HG03095 (cell line): ENCODE data around the gene RNU2-63P.
"Not testable (repeated sequence)": the region's sequence is repeated elsewhere in the genome, so short reads cannot be mapped to it uniquely, and the experiment has no call there.

Experiments used
- ATAC-seq: cut with Tn5 transposase; IDR thresholded peaks from one replicate; pipeline ENCODE4 v1.9.1; 2021; ENCODE audit warnings: moderate library complexity; ENCODE audit not compliant: unreplicated experiment

Gene RNU2-63P

DNA sequence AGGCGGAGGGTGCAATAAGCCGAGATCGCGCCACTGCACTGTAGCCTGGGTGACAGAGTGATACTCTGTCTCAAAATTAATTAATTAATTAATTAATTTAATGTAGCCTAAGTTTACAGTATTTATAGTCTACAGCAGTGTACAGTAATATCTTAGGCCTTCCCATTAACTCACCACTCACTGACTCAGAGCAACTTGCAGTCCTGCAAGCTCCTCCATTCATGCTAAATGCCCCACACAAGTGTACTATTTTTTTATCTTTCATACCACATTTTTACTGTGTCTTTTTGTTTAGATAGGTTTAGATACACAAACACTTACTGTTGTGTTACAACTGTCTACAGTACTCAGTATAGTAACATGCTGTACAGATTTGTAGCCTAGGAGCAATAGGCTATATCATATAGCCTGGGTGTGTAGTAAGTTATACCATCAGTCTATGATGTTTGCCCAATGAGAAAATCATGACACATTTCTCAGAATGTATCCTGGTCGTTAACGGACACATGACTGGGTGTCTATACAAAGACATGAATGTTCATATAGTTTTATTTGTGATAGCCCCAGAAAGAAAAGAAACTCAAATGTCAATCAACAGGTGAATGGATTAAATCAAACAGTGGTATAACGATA is 15.8 kb upstream of the RNU2-63P start:
- no peak for ATAC-seq

DNA sequence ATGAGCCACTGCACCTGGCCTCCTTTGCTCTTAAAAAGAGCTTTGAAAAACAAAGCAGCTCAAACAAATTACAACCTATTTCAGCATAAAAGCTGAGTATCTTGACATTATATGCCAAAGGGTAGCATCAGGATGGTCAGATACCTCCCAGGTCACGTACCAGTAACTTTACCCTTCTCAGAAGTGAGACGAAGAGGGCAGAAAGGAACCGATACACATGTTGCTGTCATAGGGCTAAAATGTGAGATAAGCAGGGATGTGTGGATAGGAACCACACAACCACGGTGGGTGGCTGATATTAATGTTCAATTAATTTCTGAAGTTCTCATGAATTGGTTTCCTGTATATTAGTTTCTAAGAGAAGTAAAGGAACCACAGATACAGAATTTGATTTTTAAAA is 12.6 kb upstream of the RNU2-63P start:
- ATAC-seq = no peak

DNA sequence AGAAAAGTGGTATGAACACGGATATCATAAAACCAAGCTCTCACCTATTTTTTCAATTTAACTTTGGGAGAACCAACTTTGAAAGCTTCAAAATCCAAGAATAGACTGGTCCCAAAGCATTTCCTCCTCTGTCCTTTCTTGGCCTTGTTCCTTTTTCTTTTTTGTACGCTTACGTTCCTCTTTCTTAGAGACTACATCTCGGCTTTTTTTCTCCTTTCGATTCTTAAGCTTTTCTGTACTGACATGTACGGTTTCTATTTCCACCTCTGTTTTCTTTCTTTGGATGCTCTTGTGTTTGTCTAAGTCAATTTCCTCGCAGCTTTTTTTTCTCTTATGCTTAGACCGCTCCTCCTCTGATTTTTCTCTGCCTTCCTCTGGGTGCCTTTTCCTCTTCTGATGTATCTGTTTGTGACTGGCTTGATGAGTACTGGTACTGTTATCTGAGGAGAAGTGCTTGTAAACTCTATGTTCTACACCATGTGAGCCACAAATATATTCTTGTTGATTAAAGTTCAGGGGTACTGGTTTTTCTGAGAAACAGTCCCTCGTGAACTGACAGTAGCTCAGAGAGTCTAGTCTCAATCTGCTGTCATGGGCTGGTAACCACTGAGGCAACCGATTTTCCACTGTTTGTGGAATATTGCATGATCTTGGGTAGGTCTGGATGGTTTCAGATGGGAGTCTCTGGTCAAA is 11.5 kb upstream of the RNU2-63P start:
- peak; percentile 52 for ATAC-seq

DNA sequence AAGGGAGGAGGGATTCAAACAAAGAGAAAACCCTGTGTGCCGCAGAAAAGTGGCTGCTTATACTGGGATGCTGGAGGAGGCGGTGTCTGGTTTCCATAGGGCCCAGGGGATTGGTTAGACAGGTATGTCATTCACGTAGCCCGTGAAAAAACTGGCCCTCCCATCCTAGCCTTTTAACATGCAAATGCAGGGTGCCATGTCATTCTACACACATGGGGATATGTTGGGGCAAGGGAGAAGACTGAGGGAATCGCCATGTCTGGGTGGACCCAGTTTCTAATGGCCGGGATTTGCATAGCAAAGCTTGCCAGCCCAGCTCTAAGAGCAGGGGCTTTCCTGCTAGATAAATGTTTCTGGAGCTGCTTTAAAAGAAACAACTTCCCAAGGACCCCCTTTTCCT is 8.2 kb upstream of the RNU2-63P start:
- ATAC-seq = no peak

DNA sequence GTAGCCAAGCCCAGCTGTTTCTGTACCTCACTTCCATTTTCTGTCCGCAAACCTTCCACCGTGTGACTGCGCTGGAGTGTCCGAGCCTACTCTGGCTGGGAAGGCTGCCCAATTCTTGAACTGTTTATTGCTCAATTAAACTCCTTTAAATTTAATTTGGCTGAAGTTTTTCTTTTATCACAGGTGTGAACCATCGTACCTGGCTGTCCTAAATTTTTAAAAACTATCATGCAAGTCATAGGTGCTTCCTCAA is 6.2 kb upstream of the RNU2-63P start:
- no peak for ATAC-seq

DNA sequence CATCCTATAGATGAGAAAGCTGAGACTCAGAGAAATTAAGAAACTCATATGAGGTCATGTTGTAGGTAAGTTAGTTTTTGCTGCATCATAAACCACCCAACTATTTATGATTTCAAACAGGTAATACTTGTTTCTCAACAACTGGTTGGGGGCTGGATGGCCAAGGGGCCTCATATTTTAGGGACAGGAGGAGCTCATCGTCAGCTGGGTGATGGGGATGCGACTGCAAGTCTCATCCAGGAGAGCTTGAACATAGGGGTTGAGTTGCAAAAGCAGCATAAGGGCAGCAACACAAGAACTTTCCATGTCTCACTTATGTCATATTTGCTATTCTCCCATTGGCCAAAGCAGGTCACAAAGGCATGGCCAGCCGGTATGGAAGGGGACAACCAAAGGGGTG is 3.6 kb upstream of the RNU2-63P start:
- ATAC-seq = no peak

DNA sequence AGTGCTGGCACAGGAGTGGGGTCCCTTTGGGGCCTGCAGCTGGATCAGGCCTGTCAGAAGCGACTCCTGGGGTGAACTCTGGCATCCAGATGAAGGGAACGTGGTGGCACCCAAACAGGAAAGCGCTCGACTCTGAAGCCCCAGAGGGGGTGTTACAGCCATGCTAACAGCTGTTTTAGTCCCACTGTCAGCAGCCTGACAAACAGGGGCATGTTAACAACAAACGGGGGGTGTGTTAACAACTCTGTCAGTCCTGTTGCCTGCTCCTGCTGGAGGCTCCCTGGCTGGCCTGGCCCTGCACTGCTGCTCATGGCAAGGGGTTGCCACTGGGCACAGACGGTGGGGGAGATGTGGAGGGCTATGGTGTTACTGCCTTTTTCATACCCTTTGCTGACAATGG is 2.6 kb upstream of the RNU2-63P start:
- ATAC-seq = no peak

DNA sequence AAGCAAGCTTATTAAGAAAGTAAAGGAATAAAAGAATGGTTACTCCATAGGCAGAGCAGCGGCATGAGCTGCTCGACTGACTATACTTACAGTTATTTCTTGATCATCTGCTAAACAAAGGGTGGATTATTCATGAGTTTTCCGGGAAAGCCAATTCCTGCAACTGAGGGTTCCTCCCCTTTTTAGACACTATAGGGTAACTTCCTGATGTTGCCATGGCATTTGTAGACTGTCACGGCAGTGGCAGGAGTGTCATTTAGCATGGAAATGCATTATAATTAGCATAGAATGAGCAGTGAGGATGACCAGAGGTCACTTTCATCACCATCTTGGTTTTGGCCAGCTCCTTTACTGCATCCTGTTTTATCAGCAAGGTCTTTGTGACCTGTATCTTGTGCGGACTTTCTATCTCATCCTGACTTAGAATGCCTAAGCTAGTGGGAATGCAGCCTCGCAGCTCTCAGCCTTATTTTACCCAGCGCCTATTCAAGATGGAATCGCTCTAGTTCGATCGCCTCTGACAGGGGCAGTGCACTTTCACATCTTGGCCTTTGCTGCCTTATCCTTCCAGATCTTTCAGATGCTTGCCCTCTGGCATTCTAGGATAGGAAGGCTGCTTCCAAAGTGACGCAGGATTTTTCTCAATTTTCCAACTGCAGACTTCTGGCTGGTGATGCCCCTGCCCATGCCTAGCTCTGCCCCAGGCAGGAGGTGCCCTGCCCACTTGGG is 1.9 kb upstream of the RNU2-63P start:
- not testable (repeated sequence) for ATAC-seq

DNA sequence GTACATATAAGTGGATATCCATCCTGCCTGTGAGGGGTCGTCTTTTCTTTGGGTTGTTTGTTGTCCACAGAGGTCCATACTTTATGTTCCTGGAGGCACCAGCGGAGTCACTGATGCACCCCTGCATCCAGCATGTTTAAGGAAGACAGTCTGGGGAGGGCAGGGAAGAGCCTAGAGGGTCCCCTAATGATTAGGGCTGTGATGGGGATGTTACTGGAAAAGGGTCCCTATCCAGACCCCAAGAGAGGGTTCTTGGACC is 1.4 kb upstream of the RNU2-63P start:
- not testable (repeated sequence) for ATAC-seq

DNA sequence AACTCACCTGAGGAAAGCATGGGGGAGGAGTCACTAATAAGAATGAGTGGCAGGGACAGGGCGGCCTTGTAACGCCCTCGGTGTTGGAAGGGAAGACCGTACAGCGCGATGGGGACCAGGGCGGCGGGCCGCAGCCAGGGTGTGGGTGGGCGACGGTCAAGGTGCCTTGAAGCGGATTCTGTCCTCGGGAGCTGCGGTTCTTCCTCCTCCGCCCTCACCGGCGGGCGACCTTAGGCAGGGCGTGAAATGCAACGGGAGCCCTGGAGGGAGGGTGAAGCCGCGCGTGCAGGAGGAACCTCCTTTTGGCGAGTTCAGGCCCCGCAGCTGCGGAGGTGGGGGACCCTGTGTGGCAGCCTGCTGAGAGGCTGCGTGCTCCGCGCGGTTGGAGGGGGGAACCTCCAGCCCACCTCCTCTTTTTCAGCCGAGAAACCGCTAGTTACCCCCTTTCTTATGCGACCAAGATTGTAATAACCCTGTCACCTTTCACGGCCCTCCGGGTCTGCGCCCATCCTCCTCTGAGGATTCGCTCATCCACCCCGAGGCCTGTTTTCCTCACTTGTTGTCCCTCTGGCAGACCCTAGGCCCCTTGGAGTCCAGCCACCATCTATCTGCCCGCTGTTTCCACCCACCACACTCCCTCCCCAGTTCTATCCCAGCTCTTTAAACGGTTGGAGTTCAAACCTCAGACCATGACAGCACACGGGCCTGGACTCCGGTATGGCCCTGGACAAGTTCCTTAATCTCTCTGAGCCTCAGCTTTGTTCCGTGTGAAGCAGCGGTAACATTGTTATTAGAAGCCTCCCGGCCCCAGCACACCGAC is 823 bp upstream of the RNU2-63P start:
- ATAC-seq = peak; percentile 64

DNA sequence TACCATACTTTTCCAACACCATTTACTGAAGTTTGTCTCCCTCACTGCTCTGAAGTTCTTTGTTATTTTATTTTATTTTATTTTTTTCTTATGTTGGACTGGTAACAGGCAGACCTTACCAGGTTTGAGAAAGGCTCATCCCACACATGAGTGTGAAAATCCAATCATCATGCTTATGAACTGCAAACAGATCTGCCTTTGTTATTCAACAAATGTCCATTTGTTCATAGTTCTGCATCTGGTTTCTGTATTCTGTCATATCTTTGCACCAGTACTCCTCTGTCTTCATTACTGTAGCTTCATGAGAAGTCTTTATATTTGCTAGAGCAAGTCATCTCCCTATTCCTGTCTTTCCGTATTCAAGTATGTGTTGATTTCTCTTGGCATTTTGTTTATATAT is 5.3 kb downstream of the RNU2-63P start:
- no peak for ATAC-seq

DNA sequence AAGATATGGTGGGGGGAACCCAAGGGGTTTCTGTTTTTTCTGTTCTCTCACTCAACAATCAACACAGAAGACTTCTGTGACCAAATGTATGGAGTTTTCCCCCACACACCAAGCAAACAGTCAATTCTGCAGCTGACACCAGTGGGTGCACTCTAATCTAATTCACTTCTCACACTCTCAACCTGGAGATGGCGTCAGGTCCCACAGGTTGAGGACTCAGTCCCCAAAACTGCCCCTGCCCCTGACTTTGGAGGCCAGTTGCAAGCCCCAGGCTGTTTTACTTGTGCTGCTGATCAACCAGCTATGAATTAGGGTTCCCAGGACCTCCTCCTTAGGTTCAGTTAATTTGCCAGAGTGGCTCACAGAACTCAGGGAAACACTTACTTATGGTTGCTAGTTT is 6.2 kb downstream of the RNU2-63P start:
- no peak for ATAC-seq

DNA sequence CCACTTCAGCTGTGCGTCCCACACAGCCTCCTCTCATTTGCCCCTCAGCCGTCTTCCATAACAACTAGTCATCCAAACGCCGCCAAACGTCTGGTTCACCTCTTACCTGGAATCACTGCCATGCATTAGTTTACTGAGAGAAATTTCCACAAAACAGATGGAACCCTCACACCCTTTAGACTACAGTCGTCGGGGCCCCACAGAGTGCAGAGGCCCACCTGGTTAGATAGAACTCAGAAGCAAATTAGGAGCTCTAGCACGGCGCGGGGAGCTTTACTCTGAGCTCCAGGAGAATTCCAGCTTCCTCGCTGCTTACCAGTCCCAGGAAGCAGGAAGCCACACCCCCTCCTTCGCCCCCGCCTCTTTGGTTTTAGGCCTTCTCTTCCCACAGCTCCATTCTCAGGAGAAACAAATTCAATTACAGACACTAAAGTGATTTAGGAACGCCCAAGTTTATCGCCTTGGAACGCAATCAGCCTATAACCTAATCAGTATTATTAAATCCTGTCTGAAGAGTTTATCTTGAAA is 9.4 kb downstream of the RNU2-63P start:
- ATAC-seq = no peak

DNA sequence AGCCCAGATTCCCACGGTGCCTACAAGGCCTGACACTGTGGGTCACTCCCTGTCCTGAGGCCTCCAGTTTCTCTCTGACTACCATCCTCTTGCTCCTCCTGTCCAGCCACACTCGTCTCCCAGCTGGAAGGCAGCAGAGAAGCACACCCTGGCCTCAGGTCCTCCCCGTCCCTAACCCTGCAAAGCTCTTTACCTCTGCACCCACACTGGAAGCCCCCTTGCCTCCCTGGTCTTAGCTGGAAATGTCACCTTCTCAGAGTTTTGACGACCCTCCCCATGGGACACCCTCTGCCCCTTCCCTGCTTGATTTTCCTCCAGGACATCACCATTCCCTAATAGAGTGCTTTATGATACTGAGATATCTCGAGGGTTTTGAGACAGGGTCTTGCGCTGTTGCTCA is 10.6 kb downstream of the RNU2-63P start:
- ATAC-seq = no peak

DNA sequence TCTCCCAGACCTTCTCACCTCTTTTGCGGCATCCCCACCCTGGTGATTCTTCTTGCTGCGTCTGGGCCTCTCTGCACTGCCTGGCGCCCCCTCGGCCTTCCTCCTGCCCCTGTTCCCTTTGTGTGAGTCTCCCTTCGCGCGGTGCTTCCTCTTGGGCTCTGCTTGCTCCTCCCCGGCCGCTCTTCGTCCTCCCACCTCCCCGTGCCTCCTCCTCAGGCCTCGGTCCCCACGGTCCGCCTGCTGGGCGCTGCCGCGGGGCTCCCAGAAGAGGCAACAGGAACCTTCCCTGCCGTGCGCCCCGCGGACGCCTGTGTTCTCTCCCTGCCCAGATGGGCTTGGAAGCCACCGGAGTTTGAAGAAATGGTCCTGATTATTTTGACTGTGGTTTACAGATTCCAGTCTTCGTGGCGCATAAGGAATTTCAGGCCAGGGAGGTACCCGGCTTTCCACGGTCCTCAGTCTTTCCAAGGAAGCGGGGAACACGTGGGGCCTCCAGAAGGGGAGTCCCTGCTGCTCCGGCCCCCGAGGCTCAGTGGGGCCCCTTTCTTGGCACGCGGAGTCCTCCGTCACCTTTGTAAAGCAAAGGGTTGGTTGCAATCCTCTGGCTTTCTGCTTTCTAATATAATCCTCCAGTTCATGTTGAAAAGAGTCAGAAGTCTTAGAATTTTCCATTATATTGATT is 13.1 kb downstream of the RNU2-63P start:
- ATAC-seq = no peak

DNA sequence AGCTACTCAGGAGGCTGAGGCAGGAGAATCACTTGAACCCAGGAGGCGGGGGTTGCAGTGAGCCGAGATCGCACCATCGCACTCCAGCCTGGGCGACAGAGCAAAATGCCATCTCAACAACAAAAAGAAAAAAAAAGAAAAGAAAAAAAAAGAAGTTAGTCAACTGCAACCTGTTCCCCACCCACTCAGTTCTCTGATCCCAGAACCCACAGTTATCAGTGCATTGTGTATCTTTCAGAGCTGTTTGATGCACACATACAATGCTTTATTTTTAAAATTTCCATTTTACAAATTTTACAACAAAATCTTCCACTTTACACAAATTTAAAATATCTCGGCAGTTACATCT is 14.0 kb downstream of the RNU2-63P start:
- ATAC-seq = no peak

DNA sequence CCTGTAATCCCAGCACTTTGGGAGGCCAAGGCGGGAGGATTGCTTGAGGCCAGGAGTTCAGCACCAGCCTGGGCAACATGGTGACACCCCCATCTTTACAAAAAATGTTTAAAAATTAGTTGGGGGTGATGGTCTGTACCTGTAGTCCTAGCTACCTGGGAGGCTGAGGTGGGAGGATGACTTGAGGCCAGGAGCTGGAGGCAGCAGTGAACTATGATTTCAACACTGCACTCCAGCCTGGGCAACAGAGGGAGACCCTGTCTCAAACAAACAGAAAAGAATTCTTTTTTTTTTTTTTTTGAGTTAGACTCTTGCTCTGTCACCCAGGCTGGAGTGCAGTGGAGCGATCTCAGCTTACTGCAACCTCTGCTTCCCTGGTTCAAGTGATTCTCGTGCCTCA is 15.9 kb downstream of the RNU2-63P start:
- not testable (repeated sequence) for ATAC-seq

DNA sequence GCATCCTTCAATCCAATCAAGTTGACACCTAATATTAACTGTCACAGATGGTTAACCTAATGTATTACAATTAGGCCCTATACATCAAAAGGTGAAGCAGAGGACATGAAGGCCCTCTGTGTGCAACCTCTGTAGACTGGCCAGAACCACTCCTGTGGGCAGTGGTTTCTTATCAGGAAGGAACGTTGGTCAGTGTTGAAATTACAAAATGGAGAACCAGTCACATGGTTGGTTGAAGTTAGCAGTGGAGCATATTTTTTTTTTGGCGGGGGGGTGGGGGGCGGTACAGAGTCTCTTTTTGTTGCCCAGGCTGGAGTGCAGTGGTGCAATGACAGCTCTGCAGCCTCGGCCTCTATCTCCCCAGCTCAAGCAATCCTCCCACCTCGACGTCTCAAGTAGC is 19.8 kb downstream of the RNU2-63P start:
- no peak for ATAC-seq

DNA sequence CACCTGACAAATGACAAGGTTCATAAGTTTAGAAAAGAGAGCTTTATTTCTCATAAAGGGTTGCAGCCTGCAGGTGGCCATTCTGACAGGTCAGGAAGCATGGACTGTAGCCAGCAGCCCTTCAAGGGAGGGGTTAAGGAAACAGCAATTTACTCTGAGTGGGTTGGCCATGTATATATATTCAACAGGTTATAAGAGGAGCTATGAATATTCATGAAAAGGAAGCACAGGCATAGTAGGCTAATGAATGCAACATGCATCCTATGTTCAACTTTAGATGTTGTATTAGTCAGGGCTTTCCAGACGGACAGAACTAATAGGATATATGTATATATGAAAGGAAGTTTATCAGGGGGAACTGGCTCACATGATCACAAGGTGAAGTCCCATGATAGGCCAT is 20.6 kb downstream of the RNU2-63P start:
- ATAC-seq = no peak

DNA sequence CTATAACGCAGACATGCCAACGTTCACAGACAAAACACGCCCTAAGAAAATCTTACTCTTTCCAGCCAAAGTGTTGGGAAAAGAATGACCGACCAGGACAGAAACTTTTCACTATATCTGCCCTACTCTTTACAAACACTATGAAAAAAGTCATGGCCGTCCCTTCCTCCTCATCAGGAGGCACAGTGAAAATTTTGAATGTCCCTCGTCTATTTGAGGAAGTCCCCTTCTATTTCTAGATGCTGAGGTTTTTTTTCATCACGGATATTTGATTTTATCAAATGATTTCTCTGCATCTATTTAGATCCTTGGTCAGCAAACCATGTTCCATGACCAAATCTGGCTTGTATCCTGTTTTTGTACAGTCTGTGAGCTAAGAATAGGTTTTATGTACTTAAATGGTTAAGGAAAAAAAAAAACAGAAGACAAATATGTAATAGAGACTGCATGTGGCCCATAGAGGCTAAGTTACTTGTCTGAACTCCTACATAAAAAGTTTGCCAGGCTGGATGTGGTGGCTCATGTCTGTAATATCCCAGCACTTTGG is 22.0 kb downstream of the RNU2-63P start:
- ATAC-seq = not testable (repeated sequence)

DNA sequence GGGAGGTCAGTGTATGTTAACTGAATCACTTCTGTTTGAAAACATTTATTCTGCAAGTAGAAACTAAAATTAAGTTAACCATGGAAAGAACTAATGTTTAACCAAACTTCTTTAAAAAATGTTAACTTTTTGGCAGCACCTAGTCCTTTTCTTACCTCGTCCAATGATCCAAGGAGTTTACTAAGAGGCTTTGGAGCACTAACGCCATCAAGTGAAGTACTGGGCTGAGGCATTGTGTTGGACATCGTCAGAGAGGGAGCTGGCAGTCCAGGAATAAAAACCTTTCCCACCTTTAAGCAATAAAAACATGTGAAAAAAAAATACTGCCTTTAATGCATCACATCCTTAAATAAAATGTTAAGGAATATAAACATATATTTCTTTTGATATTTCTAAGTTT is 23.8 kb downstream of the RNU2-63P start:
- not testable (repeated sequence) for ATAC-seq
